Esophagus (tissue), 2 donors: Measurements from ENCODE around the gene HSD11B1L. TPM values are rescaled to one million over a fixed set of nuclear protein-coding genes. Genes with fewer than 3 reads are reported as not detected.
"Not testable (repeated sequence)": the region's sequence is repeated elsewhere in the genome, so short reads cannot be mapped to it uniquely, and the experiment has no call there.

Experiments used
- H3K27ac ChIP-seq, 2 donors: one replicate each; pipeline ENCODE4 v1.5.1; 2013; ENCODE audit warnings: low read depth in 2 of 2, mild to moderate bottlenecking in 2 of 2, inconsistent platforms in 1 of 2, low read length in 1 of 2, moderate library complexity in 1 of 2
- H3K27me3 ChIP-seq, 2 donors: one replicate each; pipeline ENCODE4 v1.6.1; 2013; ENCODE audit warnings: low read length in 2 of 2, control low read depth in 1 of 2, mild to moderate bottlenecking in 1 of 2; ENCODE audit not compliant: insufficient read depth in 2 of 2, control insufficient read depth in 1 of 2
- H3K36me3 ChIP-seq, 2 donors: one replicate each; pipeline ENCODE4 v1.6.1; 2013; ENCODE audit warnings: low read length in 1 of 2; ENCODE audit not compliant: control insufficient read depth in 2 of 2, insufficient read depth in 2 of 2
- H3K4me1 ChIP-seq, 2 donors: one replicate each; pipeline ENCODE4 v1.6.1; 2013; ENCODE audit warnings: low read length in 1 of 2; ENCODE audit not compliant: control insufficient read depth in 2 of 2, insufficient read depth in 2 of 2
- H3K4me3 ChIP-seq, 2 donors: one replicate each; pipeline ENCODE4 v1.5.1; 2013; ENCODE audit warnings: low read length in 2 of 2, mild to moderate bottlenecking in 2 of 2, low read depth in 1 of 2, moderate library complexity in 1 of 2
- H3K9me3 ChIP-seq, 2 donors: one replicate each; pipeline ENCODE4 v1.6.1; 2013; ENCODE audit warnings: mild to moderate bottlenecking in 2 of 2, low read depth in 1 of 2, low read length in 1 of 2, moderate library complexity in 1 of 2; ENCODE audit not compliant: control insufficient read depth in 2 of 2, insufficient read depth in 1 of 2
- WGBS, 2 donors: extraction: QIAGEN DNeasy Blood & Tissue Kit; methylation state at CpG; one replicate each; pipeline ENCODE4 v1.1.7; 2013; 5-methylcytosine and 5-hydroxymethylcytosine counted together
- polyA plus RNA-seq, 2 donors: library from polyadenylated mRNA; stranded (reverse); fragments of 200-250 nt; gene quantifications; one replicate each; pipeline ENCODE4 v1.2.3, GENCODE V29; 2013
- donor health status: healthy with polysubstance abuse.
- donor health status: Bipolar disorder and iron deficiency.

HSD11B1L gene
- polyA plus RNA-seq, 2 donors: 3.8 to 4.1 TPM

GRCh38 chr19:5683177-5683886 is 2.5 kb downstream of the HSD11B1L start:
- Histone ChIP-seq H3K4me3 (no peak overlapping the region), H3K36me3 (peaks cover 0 to 2% of the 10 kb centered on the region in 2 donors), H3K4me1 (peaks cover 7 to 19% of the 10 kb centered on the region in 2 donors), H3K27ac (no peak overlapping the region), H3K27me3 (no peaks in the 10 kb centered on the region), H3K9me3 (no peaks in the 10 kb centered on the region)
- 88 to 89% methylated on average over 10 of the region's 10 CpGs for WGBS, 2 donors

GRCh38 chr19:5684694-5685430 is 4.0 kb downstream of the HSD11B1L start:
- Histone ChIP-seq H3K27ac (no peak overlapping the region), H3K36me3 (no peaks in the 10 kb centered on the region), H3K4me1 (peaks cover 3 to 13% of the 10 kb centered on the region in 2 donors), H3K4me3 (no peak overlapping the region), H3K27me3 (no peaks in the 10 kb centered on the region), H3K9me3 (no peaks in the 10 kb centered on the region)
- 87 to 90% methylated on average over 21 to 22 of the region's 22 CpGs for WGBS, 2 donors

GRCh38 chr19:5686326-5686646 is 5.5 kb downstream of the HSD11B1L start:
- 31 to 39% methylated on average over 16 of the region's 16 CpGs for WGBS, 2 donors
- H3K27ac ChIP-seq: peak overlapping the region; percentile 87 to 91

GRCh38 chr19:5686647-5687359 is 6.0 kb downstream of the HSD11B1L start:
- Histone ChIP-seq H3K4me3 (peak overlapping the region; percentile 64 to 70), H3K27ac (peak overlapping the region; percentile 87 to 91)
- WGBS, 2 donors: 1% methylated on average over 36 to 59 of the region's 59 CpGs

More at GRCh38 chr19:5686326-5686646, 5.5 kb downstream of the HSD11B1L start:
- Histone ChIP-seq H3K36me3 (no peaks in the 10 kb centered on the region), H3K4me3 (peak overlapping the region; percentile 22 to 64), H3K4me1 (peaks cover 3 to 14% of the 10 kb centered on the region in 2 donors), H3K27me3 (no peaks in the 10 kb centered on the region), H3K9me3 (no peaks in the 10 kb centered on the region)

GRCh38 chr19:5687360-5688198 is 6.8 kb downstream of the HSD11B1L start:
- Histone ChIP-seq H3K9me3 (no peaks in the 10 kb centered on the region), H3K27me3 (no peaks in the 10 kb centered on the region), H3K4me1 (peaks cover 3 to 17% of the 10 kb centered on the region in 2 donors), H3K27ac (peak overlapping the region; percentile 23 to 56), H3K36me3 (peaks cover 0 to 12% of the 10 kb centered on the region in 2 donors), H3K4me3 (peak overlapping the region; percentile 64 to 70)
- WGBS, 2 donors: 53 to 54% methylated on average over 75 to 76 of the region's 76 CpGs

More at GRCh38 chr19:5686647-5687359, 6.0 kb downstream of the HSD11B1L start:
- H3K27me3 ChIP-seq: no peaks in the 10 kb centered on the region
- H3K4me1 ChIP-seq: peaks cover 3 to 14% of the 10 kb centered on the region in 2 donors
- no peaks in the 10 kb centered on the region for H3K9me3 ChIP-seq
- H3K36me3 ChIP-seq: peaks cover 0 to 4% of the 10 kb centered on the region in 2 donors

- H3K27ac ChIP-seq, H3K9me3 ChIP-seq, H3K4me3 ChIP-seq, H3K27me3 ChIP-seq: not testable (repeated sequence)
- WGBS, 2 donors: 93 to 95% methylated on average over 13 of the region's 13 CpGs
- Histone ChIP-seq H3K36me3 (peaks cover 7 to 19% of the 10 kb centered on the region in 2 donors), H3K4me1 (peaks cover 3 to 19% of the 10 kb centered on the region in 2 donors)
Observed at GRCh38 chr19:5688262-5688881, 7.5 kb downstream of the HSD11B1L start.

GRCh38 chr19:5690125-5690954 is 9.5 kb downstream of the HSD11B1L start, which contains the start of gene RPL36:
Gene RPL36 (plus strand): TSS chr19:5690295. CDS start chr19:5690508, 213 bp downstream.
- Histone ChIP-seq H3K27ac (peak within 1 kb of the TSS; percentile 95 to 97), H3K4me1 (peaks cover 3 to 19% of the 10 kb centered on the region in 2 donors), H3K27me3 (no peaks in the 10 kb centered on the region), H3K9me3 (no peaks in the 10 kb centered on the region), H3K36me3 (peaks cover 11 to 39% of the 10 kb centered on the region in 2 donors), H3K4me3 (peak within 1 kb of the TSS; percentile 82 to 98)
- 0 to 1% methylated on average over 73 of the region's 73 CpGs for WGBS, 2 donors
